Activated T-cell treated with anti-CD3 and anti-CD28 coated beads, Interleukin-2, amount 50 U/mL, for 24 hours (primary cell): ENCODE data around the gene ACTR5.

Experiments
- DNase-seq: peaks from one replicate; pipeline ENCODE4 v3.0.0-alpha.2; 2020
- H3K27ac Mint-ChIP-seq: 2 replicates; pipeline ENCODE4 v1.8.0; 2020; ENCODE audit warnings: mild to moderate bottlenecking, mixed read lengths
- H3K27me3 Mint-ChIP-seq: 2 replicates; pipeline ENCODE4 v1.8.0; 2020; ENCODE audit warnings: mixed read lengths
- H3K36me3 Mint-ChIP-seq: 2 replicates; pipeline ENCODE4 v1.8.0; 2020; ENCODE audit warnings: low read depth, mixed read lengths
- H3K4me1 Mint-ChIP-seq: 2 replicates; pipeline ENCODE4 v1.8.0; 2020; ENCODE audit warnings: low read depth, mixed read lengths
- H3K4me3 Mint-ChIP-seq: 2 replicates; pipeline ENCODE4 v1.8.0; 2020; ENCODE audit warnings: mild to moderate bottlenecking, moderate library complexity, mixed read lengths
- H3K9me3 Mint-ChIP-seq: 2 replicates; pipeline ENCODE4 v1.8.0; 2020; ENCODE audit warnings: mixed read lengths

Gene ACTR5

DNA sequence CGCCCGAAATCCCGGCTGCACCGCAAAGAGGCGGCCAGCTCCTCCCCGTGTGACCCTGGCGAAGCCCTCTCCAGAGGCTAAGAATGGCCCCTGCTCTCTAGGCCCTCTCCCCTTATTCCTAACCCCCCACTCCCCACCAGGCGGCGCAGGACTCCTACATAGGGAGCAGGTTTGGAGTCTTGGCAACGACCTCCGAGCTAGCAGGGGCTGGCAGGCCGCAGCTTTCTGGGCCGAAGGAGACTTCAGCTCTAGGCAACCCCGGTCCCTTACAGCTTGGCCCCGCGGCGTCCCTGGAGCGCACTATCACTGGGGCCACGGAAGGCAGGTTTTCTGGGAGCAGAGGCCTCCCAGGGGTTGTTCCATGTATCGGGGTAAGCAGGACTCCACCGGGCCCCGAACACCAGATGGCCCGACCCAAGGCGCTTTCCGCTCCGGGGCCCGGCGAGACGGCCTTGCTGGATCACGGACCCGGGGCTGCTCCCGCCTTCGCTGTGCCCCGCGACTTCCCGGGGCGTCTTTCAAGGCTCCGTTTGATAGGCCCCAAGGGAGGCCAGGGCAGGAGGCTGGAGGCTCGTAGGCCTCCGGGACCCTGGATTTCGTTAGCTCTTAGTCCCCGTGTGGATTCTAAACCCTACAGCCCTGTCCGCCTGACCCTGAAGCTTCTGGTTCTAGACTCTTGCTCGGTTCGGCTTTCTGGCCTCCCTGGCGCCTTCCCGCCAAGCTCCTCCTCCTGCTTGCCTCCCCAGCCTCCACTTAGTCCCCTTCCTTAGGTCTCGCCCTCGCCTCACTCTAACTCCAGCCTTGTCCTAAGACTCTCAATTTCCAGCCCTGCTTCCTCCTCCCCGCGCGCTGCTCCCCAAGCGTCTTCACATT, 22.1 kb upstream of the ACTR5 start:
- no peak overlapping the region for H3K4me3 Mint-ChIP-seq
- peak; percentile 68 for DNase-seq
- H3K36me3 Mint-ChIP-seq, result no peaks in the 10 kb centered on the region
- H3K27ac Mint-ChIP-seq, result peak overlapping the region; percentile 1
- H3K9me3 Mint-ChIP-seq, result no peaks in the 10 kb centered on the region
- H3K4me1 Mint-ChIP-seq, result peaks cover 65% of the 10 kb centered on the region
- peaks cover 93% of the 10 kb centered on the region for H3K27me3 Mint-ChIP-seq

DNA sequence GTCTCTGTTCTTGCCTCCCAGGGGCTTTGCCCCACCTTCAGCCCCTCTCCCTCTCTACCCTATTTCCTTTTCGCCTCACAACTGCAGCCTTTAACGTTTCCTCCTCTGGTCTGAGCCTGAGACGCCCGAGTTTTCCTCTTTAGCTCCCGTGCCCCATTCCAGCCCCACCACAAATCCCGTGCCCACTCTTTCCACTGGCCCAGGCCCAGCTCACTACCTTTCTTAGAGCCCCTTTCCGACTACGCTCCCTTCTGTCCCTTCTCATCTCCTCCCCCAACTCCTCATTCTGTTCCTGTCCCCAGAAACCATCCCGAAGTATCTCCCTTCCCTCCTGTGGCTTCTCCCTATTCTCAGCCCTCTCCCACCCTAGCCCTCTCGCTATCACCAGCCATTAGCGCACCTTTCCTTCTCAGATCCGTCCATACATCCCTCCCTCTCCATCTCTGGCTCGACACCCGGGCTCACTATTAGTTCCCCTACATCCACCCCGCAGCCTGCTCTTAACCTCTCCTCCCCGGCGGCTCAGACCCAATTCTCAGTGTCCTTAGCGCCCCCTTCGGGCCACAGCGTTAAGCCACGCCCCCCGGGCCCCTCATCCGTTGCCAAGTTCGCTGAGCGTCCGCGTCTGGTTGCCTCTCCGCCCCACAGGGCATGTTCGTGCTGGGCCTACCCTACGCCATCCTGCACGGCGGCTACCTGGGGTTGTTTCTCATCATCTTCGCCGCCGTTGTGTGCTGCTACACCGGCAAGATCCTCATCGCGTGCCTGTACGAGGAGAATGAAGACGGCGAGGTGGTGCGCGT, 21.3 kb upstream of the ACTR5 start:
- Mint-ChIP-seq H3K4me1 (peaks cover 67% of the 10 kb centered on the region), H3K36me3 (no peaks in the 10 kb centered on the region), H3K4me3 (peak overlapping the region; percentile 26), H3K27me3 (peaks cover 92% of the 10 kb centered on the region), H3K27ac (peak overlapping the region; percentile 60), H3K9me3 (no peaks in the 10 kb centered on the region)
- DNase-seq, result peak; percentile 81

- Mint-ChIP-seq H3K9me3 (no peaks in the 10 kb centered on the region), H3K4me3 (peak overlapping the region; percentile 26), H3K27ac (peak overlapping the region; percentile 68), H3K4me1 (peaks cover 67% of the 10 kb centered on the region), H3K36me3 (no peaks in the 10 kb centered on the region), H3K27me3 (peaks cover 91% of the 10 kb centered on the region)
- DNase-seq, result no peak
These were observed 20.6 kb upstream of the ACTR5 start for GRCh38 chr20:38727607-38728190.

DNA sequence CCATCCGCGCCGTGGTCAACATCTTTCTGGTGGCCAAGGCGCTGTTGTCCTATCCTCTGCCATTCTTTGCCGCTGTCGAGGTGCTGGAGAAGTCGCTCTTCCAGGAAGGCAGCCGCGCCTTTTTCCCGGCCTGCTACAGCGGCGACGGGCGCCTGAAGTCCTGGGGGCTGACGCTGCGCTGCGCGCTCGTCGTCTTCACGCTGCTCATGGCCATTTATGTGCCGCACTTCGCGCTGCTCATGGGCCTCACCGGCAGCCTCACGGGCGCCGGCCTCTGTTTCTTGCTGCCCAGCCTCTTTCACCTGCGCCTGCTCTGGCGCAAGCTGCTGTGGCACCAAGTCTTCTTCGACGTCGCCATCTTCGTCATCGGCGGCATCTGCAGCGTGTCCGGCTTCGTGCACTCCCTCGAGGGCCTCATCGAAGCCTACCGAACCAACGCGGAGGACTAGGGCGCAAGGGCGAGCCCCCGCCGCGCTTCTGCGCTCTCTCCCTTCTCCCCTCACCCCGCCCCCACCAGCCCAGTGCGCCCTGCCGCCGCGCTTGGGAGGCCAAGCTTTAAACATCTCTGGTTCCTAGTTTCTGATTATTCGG, 20.0 kb upstream of the ACTR5 start:
- Mint-ChIP-seq H3K27ac (peak overlapping the region; percentile 68), H3K27me3 (peaks cover 90% of the 10 kb centered on the region), H3K9me3 (no peaks in the 10 kb centered on the region), H3K4me1 (peaks cover 64% of the 10 kb centered on the region), H3K36me3 (no peaks in the 10 kb centered on the region), H3K4me3 (peak overlapping the region; percentile 23)
- DNase-seq, result peak; percentile 45

DNA sequence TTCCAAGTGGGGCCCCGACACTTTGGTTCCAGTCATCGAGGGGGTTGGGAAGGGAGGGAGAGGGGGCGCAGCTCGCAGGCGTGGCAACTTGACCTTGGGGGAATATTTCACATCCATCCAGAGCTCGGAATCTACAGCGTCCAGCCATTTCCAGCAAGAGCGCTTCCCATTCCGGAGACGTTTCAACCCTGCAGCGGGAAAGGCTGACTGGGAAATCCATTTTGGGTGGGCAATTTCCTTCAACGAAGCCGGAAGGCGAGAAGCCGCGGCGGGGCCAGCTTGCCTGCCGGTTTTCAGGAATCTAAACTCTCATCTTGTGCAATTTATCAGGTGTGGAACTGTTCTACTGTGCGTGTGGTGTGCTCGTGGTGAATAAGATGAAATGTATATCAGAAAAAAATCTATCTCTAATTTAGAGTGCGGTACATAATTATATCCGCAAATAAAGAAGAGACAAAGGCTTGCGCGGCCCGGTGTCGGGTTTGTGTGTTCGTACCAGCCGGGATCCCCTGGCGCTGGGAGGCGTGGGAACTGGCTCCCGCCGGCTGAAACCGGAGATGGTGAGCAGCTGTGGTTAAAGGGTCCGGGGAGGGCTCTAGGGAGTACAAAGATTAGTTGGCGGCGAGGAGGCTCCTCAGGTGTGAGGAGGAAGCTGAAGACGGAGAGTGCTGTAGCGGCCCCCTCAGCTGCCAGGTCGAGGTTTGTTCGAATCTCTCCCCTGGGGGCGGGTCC, 19.2 kb upstream of the ACTR5 start:
- Mint-ChIP-seq H3K9me3 (no peaks in the 10 kb centered on the region), H3K4me1 (peaks cover 60% of the 10 kb centered on the region), H3K36me3 (no peaks in the 10 kb centered on the region), H3K27me3 (peaks cover 94% of the 10 kb centered on the region), H3K4me3 (peak overlapping the region; percentile 31), H3K27ac (peak overlapping the region; percentile 75)
- peak; percentile 47 for DNase-seq

DNA sequence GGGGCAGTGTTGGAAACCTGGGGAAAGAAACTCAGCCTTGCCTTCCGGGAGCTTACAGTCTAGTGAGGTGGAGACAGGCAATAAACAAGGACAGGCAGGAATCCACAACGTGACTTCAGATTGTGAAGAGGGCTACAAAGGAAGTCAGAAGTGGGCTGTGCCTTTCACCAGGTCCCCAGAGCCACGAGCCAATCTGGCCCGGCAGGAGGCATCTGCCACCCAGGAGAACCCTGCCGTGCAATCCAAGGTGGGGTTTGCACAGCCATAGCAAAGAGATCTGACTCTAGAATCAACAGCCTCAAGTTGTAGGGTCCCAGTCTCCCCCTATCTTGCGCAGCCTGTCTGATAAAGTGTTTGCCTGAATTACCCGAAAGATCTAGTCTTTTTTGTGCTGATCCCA, 18.5 kb upstream of the ACTR5 start:
- Mint-ChIP-seq H3K27me3 (peaks cover 97% of the 10 kb centered on the region), H3K27ac (peak overlapping the region; percentile 44), H3K9me3 (no peaks in the 10 kb centered on the region), H3K36me3 (no peaks in the 10 kb centered on the region), H3K4me1 (peaks cover 56% of the 10 kb centered on the region), H3K4me3 (peak overlapping the region; percentile 58)
- no peak for DNase-seq

DNA sequence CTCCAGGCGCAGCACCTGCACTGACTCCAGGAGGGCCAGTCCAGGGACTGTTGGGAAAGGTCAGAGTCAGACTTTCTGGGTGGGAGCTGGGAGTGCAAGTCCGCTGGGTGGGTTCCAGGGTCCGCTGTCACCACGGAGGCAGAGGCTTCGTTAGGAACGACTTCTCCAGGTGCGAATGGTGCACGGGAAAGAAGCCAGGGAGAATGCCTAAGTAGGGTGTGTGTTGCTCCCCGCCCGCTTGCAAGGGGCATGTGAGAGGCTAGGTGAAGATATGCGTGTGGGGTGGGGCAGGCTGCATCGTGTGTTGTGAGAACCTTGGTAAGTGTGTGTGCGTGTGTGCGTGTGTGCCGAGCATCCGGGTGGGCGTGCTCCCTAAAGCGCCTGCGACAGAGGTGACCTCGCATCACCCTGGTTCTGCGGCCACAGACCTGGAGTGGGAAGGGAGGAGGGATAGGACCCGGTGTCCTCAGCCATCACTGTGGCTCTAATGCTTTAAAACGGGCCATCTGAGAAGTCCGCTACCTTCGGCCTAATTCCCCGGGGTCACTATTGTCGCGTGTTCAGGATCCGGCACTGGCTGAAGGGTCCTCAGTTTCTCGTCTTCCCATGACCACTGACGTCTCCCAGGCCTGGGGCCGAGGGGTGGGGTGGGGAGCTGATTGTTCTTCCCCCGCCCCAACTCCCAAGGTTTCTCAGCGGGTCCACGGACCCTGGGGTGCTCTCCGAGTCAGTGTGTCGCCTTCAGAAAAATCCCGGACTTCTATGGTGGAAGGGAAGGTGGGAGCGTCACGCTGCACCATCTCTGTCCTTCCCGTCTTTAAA, 17.9 kb upstream of the ACTR5 start:
- Mint-ChIP-seq H3K27me3 (peaks cover 97% of the 10 kb centered on the region), H3K36me3 (no peaks in the 10 kb centered on the region), H3K4me3 (peak overlapping the region; percentile 62), H3K27ac (peak overlapping the region; percentile 59), H3K4me1 (peaks cover 52% of the 10 kb centered on the region), H3K9me3 (no peaks in the 10 kb centered on the region)
- DNase-seq, result peak; percentile 43

GRCh38 chr20:38730989-38731737, 17.1 kb upstream of the ACTR5 start:
- DNase-seq, result peak; percentile 88
- H3K4me1 Mint-ChIP-seq, result peaks cover 45% of the 10 kb centered on the region
- H3K27me3 Mint-ChIP-seq, result peaks cover 97% of the 10 kb centered on the region
- peak overlapping the region; percentile 62 for H3K4me3 Mint-ChIP-seq
- H3K9me3 Mint-ChIP-seq, result no peaks in the 10 kb centered on the region
- peak overlapping the region; percentile 59 for H3K27ac Mint-ChIP-seq
- H3K36me3 Mint-ChIP-seq, result no peaks in the 10 kb centered on the region

DNA sequence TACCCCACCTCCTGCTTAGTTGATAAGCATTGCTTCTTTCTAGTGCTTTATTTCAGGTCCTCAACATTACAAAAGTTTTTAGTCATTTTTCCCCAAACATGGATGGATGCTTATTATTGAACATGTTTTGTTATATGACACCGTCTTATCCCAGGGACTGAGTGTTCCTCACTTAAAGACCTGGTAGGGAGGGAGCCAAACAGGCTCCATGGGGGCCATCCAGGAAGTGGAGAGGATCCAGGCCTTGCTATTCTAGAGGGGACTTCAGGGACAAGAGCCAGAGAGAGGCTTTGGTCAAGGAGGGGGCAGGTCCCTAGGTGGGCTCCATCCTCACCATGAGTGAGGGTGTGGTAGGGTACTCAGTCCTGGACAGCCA, 16.5 kb upstream of the ACTR5 start:
- H3K9me3 Mint-ChIP-seq, result no peaks in the 10 kb centered on the region
- H3K27ac Mint-ChIP-seq, result no peak overlapping the region
- no peaks in the 10 kb centered on the region for H3K36me3 Mint-ChIP-seq
- H3K27me3 Mint-ChIP-seq, result peaks cover 98% of the 10 kb centered on the region
- H3K4me3 Mint-ChIP-seq, result no peak overlapping the region
- peaks cover 41% of the 10 kb centered on the region for H3K4me1 Mint-ChIP-seq
- no peak for DNase-seq

- H3K4me3 Mint-ChIP-seq, result no peak overlapping the region
- DNase-seq, result no peak
- H3K27me3 Mint-ChIP-seq, result peaks cover 86% of the 10 kb centered on the region
- H3K36me3 Mint-ChIP-seq, result no peaks in the 10 kb centered on the region
- H3K27ac Mint-ChIP-seq, result no peak overlapping the region
- peaks cover 29% of the 10 kb centered on the region for H3K4me1 Mint-ChIP-seq
- H3K9me3 Mint-ChIP-seq, result no peaks in the 10 kb centered on the region
These were observed 15.3 kb upstream of the ACTR5 start for GRCh38 chr20:38732981-38733380.

- Mint-ChIP-seq H3K9me3 (no peaks in the 10 kb centered on the region), H3K4me1 (peaks cover 12% of the 10 kb centered on the region), H3K27ac (no peak overlapping the region), H3K4me3 (no peak overlapping the region), H3K27me3 (peaks cover 74% of the 10 kb centered on the region), H3K36me3 (no peaks in the 10 kb centered on the region)
- no peak for DNase-seq
These were observed 13.1 kb upstream of the ACTR5 start for GRCh38 chr20:38735172-38735571.

GRCh38 chr20:38737887-38738286, 10.4 kb upstream of the ACTR5 start:
- no peaks in the 10 kb centered on the region for H3K9me3 Mint-ChIP-seq

GRCh38 chr20:38745757-38746156, 2.5 kb upstream of the ACTR5 start:
- H3K27ac Mint-ChIP-seq, result no peak overlapping the region
- no peak overlapping the region for H3K4me3 Mint-ChIP-seq

More at GRCh38 chr20:38737887-38738286, 10.4 kb upstream of the ACTR5 start:
- H3K27ac Mint-ChIP-seq, result no peak overlapping the region
- no peak overlapping the region for H3K4me3 Mint-ChIP-seq
- DNase-seq, result no peak
- H3K36me3 Mint-ChIP-seq, result no peaks in the 10 kb centered on the region
- H3K4me1 Mint-ChIP-seq, result no peaks in the 10 kb centered on the region
- H3K27me3 Mint-ChIP-seq, result peaks cover 75% of the 10 kb centered on the region

More at GRCh38 chr20:38745757-38746156, 2.5 kb upstream of the ACTR5 start:
- Mint-ChIP-seq H3K9me3 (no peaks in the 10 kb centered on the region), H3K4me1 (peaks cover 22% of the 10 kb centered on the region), H3K36me3 (peaks cover 9% of the 10 kb centered on the region), H3K27me3 (peaks cover 26% of the 10 kb centered on the region)
- no peak for DNase-seq
